Urinary bladder (tissue), 4 donors: ENCODE results near the gene VKORC1. TPM values are rescaled to one million over a fixed set of nuclear protein-coding genes. Genes with fewer than 3 reads are reported as not detected.

ENCODE experiments used
- DNase-seq: peaks from one replicate; pipeline ENCODE4 v3.0.0-alpha.2; 2015; ENCODE audit errors: extremely low spot score
- H3K27ac ChIP-seq: one replicate; pipeline ENCODE4 v1.5.1; 2013; ENCODE audit warnings: low read depth, mild to moderate bottlenecking, moderate library complexity
- H3K36me3 ChIP-seq: one replicate; pipeline ENCODE4 v1.6.1; 2013; ENCODE audit warnings: mild to moderate bottlenecking, moderate library complexity; ENCODE audit not compliant: insufficient read depth
- H3K4me1 ChIP-seq: one replicate; pipeline ENCODE4 v1.6.1; 2013; ENCODE audit warnings: mild to moderate bottlenecking, moderate library complexity; ENCODE audit not compliant: insufficient read depth
- H3K4me3 ChIP-seq: one replicate; pipeline ENCODE4 v1.5.1; 2013; ENCODE audit warnings: low read depth, low read length
- WGBS: extraction: QIAGEN DNeasy Blood & Tissue Kit; methylation state at CpG from one replicate; pipeline ENCODE4 v1.1.7; 2013; 5-methylcytosine and 5-hydroxymethylcytosine counted together
- polyA plus RNA-seq: library from polyadenylated mRNA; stranded (reverse); fragments of 200-250 nt; gene quantifications from one replicate; pipeline ENCODE4 v1.2.3, GENCODE V29; 2013
- total RNA-seq: library from RNA; depleted of rRNA; stranded (reverse); fragments of >200 nt; gene quantifications from one replicate; pipeline ENCODE4 v1.2.3, GENCODE V29; 2014
- donor health status: healthy with polysubstance abuse.
- donor health status: healthy.

Gene VKORC1
- total and polyA plus RNA-seq, 2 donors = 43.8 to 210 TPM

GRCh38 chr16:31134625-31135534 lies 40.3 kb upstream of the VKORC1 start:
- WGBS = 16% methylated on average over 18 of the region's 18 CpGs
- Histone ChIP-seq H3K36me3 (no peaks in the 10 kb centered on the region), H3K27ac (no peak overlapping the region), H3K4me3 (no peak overlapping the region), H3K4me1 (no peaks in the 10 kb centered on the region)
- DNase-seq = no peak

GRCh38 chr16:31134091-31134571 lies 39.5 kb upstream of the VKORC1 start:
- no peak for DNase-seq
- H3K27ac ChIP-seq = no peak overlapping the region
- no peak overlapping the region for H3K4me3 ChIP-seq
- no peaks in the 10 kb centered on the region for H3K4me1 ChIP-seq
- WGBS = 27% methylated on average over 5 of the region's 5 CpGs
- no peaks in the 10 kb centered on the region for H3K36me3 ChIP-seq

GRCh38 chr16:31133046-31133501 lies 38.5 kb upstream of the VKORC1 start:
- H3K4me1 ChIP-seq = no peaks in the 10 kb centered on the region
- no peak overlapping the region for H3K4me3 ChIP-seq
- no peaks in the 10 kb centered on the region for H3K36me3 ChIP-seq
- DNase-seq = no peak
- WGBS = 88% methylated on average over 6 of the region's 6 CpGs
- H3K27ac ChIP-seq = no peak overlapping the region

- Histone ChIP-seq H3K4me3 (no peak overlapping the region), H3K27ac (no peak overlapping the region), H3K36me3 (no peaks in the 10 kb centered on the region), H3K4me1 (no peaks in the 10 kb centered on the region)
- 85% methylated on average over 20 of the region's 20 CpGs for WGBS
- no peak for DNase-seq
Observed at GRCh38 chr16:31132303-31132979, 37.8 kb upstream of the VKORC1 start.

GRCh38 chr16:31131841-31132271 lies 37.3 kb upstream of the VKORC1 start:
- no peak for DNase-seq
- WGBS = 87% methylated on average over 5 of the region's 5 CpGs
- no peak overlapping the region for H3K4me3 ChIP-seq
- H3K27ac ChIP-seq = no peak overlapping the region
- H3K4me1 ChIP-seq = no peaks in the 10 kb centered on the region
- no peaks in the 10 kb centered on the region for H3K36me3 ChIP-seq

GRCh38 chr16:31131416-31131815 lies 36.8 kb upstream of the VKORC1 start:
- H3K27ac ChIP-seq = no peak overlapping the region
- no peaks in the 10 kb centered on the region for H3K4me1 ChIP-seq
- H3K4me3 ChIP-seq = no peak overlapping the region
- no peak for DNase-seq
- 91% methylated on average over 11 of the region's 11 CpGs for WGBS
- H3K36me3 ChIP-seq = no peaks in the 10 kb centered on the region

GRCh38 chr16:31130899-31131298 lies 36.3 kb upstream of the VKORC1 start:
- Histone ChIP-seq H3K4me3 (no peak overlapping the region), H3K27ac (no peak overlapping the region), H3K4me1 (no peaks in the 10 kb centered on the region), H3K36me3 (no peaks in the 10 kb centered on the region)
- DNase-seq = no peak
- WGBS = 67% methylated on average over 6 of the region's 6 CpGs

GRCh38 chr16:31130336-31130891 lies 35.8 kb upstream of the VKORC1 start:
- no peak for DNase-seq
- H3K4me1 ChIP-seq = no peaks in the 10 kb centered on the region
- WGBS = 84% methylated on average over 10 of the region's 10 CpGs
- no peak overlapping the region for H3K4me3 ChIP-seq
- H3K27ac ChIP-seq = no peak overlapping the region
- no peaks in the 10 kb centered on the region for H3K36me3 ChIP-seq

GRCh38 chr16:31129568-31130335 lies 35.2 kb upstream of the VKORC1 start:
- H3K27ac ChIP-seq = no peak overlapping the region
- DNase-seq = no peak
- WGBS = 66% methylated on average over 29 of the region's 29 CpGs
- no peaks in the 10 kb centered on the region for H3K4me1 ChIP-seq
- no peak overlapping the region for H3K4me3 ChIP-seq
- H3K36me3 ChIP-seq = no peaks in the 10 kb centered on the region

GRCh38 chr16:31128711-31129567 lies 34.3 kb upstream of the VKORC1 start:
- Histone ChIP-seq H3K4me1 (no peaks in the 10 kb centered on the region), H3K36me3 (no peaks in the 10 kb centered on the region), H3K27ac (no peak overlapping the region), H3K4me3 (no peak overlapping the region)
- DNase-seq = no peak
- 74% methylated on average over 14 of the region's 14 CpGs for WGBS

- DNase-seq = no peak
- Histone ChIP-seq H3K27ac (no peak overlapping the region), H3K4me3 (no peak overlapping the region), H3K4me1 (no peaks in the 10 kb centered on the region), H3K36me3 (no peaks in the 10 kb centered on the region)
- 92% methylated on average over 13 of the region's 13 CpGs for whole genome bisulfite sequencing
Observed at GRCh38 chr16:31127182-31127581, 32.6 kb upstream of the VKORC1 start.

GRCh38 chr16:31125844-31126243 lies 31.2 kb upstream of the VKORC1 start:
- WGBS = 96% methylated on average over 3 of the region's 3 CpGs
- no peaks in the 10 kb centered on the region for H3K4me1 ChIP-seq
- H3K27ac ChIP-seq = no peak overlapping the region
- no peak overlapping the region for H3K4me3 ChIP-seq
- no peaks in the 10 kb centered on the region for H3K36me3 ChIP-seq
- no peak for DNase-seq
